ENCODE data around the gene PSEN1.
A peak's percentile ranks its signal among the peaks of the same experiment; 100 is the strongest.

The PSEN1 gene

DNA sequence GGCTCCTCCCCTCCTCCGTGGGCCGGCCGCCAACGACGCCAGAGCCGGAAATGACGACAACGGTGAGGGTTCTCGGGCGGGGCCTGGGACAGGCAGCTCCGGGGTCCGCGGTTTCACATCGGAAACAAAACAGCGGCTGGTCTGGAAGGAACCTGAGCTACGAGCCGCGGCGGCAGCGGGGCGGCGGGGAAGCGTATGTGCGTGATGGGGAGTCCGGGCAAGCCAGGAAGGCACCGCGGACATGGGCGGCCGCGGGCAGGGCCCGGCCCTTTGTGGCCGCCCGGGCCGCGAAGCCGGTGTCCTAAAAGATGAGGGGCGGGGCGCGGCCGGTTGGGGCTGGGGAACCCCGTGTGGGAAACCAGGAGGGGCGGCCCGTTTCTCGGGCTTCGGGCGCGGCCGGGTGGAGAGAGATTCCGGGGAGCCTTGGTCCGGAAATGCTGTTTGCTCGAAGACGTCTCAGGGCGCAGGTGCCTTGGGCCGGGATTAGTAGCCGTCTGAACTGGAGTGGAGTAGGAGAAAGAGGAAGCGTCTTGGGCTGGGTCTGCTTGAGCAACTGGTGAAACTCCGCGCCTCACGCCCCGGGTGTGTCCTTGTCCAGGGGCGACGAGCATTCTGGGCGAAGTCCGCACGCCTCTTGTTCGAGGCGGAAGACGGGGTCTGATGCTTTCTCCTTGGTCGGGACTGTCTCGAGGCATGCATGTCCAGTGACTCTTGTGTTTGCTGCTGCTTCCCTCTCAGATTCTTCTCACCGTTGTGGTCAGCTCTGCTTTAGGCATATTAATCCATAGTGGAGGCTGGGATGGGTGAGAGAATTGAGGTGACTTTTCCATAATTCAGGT is at the start of gene PSEN1:
TSS of gene PSEN1 (plus strand) at position 121 of the 839 bp plus-strand sequence. CDS start 11,513 bp downstream, outside the sequence.
- DNase-seq = peak; percentile 99

DNA sequence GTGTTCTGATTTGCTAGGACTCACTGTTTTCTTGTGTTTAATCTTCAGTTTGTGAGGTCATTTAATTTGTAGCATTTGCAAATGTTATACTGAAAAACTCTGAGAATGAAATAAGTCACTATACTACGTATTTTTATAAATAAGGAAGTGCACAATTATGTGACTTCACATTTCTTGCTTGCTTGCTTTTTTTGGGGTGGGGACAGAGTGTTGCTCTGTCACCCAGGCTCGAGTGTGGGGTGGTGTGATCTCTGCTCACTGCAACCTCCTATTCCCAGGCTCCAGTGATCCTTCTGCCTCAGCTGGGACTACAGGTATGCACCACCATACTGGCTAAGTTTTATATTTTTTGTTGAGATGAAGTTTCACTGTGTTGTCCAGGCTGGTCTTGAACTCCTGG is 45.3 kb upstream of the PSEN1 start:
- DNase-seq = no peak

DNA sequence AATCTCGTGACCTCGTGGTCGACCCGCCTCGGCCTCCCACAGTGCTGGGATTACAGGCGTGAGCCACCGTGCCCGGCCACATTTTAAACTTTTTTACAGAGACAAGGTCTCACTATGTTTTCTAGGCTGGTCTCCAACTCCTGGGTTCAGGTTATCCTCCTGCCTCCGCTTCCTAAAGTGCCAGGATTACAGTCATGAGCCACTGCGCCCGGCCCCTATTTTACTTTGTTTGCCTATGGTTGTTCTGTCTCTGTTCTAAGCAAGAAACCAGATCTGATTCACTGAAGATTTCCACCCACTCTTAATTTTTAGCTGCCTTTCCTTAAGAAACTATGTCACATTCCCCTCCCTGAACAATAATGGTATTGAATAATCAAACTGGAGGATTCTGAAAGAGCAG is 38.9 kb upstream of the PSEN1 start:
- no peak for DNase-seq

DNA sequence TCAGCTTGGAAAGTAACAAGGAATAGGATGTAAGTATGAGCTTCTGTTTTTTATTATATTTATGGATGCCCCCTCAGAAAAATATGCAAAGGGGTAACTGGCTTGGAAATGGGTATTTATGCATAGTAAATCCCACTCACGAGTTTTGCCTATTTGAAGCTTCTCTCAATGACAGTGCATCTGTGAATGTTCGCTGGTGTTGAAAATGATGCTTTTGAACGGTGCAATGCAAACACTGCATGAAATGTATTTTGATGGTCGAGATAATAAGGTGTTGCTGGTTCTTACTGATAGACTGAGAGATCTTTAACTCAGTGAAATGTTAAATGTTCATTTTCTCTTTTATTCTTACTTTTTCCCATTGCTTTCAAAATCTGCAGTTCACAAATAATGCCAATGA is 36.0 kb upstream of the PSEN1 start:
- no peak for DNase-seq

DNA sequence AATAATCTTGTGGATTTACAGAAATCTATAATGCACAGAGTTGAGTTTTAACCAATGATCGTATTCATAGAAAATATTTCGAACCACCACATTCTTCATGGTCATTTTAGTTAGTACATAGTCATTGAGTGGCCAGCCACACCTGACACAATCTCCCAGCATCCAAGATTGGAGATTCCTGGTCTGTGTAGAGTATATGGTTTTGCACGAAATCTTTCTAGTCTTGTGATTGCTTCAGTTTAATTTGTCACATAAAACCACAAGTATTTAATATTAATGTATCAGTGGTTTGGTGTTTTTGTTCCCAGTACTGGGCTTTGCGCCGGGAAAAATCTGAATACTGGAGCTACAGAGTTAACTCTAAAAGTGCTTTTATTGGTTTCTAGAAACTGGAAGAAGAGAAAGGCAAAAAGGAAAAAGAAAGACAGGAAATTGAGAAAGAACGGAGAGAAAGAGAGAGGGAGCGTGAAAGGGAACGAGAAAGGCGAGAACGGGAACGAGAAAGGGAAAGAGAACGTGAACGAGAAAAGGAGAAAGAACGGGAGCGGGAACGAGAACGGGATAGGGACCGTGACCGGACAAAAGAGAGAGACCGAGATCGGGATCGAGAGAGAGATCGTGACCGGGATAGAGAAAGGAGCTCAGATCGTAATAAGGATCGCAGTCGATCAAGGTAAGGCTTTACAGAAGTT is 33.4 kb upstream of the PSEN1 start:
- DNase-seq = no peak

DNA sequence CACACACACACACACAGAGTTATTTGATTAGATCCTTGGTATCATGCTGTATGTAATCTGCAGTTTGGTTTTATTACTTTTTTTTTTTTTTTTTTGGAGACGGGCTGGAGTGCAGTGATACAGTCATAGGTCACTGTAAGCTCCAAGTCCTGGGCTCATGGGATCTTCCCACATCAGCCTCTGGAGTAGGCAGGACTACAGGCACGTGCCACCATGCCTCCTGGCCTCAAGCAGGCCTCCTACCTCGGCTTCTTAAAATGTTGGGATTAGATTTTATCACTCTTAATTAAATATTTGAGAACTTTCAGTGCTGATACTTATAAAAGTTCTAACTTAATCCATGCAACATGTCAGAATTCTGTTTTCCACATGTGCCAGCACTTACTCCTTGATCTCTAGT is 31.3 kb upstream of the PSEN1 start:
- DNase-seq = no peak

DNA sequence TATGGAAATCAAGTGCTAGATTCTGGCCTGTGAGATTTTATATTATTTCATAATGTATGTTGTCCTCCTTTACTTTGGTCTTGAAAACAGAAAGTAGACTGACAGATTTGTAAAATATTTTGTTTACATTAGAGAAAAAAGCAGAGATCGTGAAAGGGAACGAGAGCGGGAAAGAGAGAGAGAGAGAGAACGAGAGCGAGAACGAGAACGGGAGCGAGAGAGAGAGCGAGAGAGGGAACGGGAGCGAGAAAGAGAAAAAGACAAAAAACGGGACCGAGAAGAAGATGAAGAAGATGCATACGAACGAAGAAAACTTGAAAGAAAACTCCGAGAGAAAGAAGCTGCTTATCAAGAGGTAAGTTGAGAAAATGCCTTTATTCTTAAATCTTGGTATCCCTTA is 30.6 kb upstream of the PSEN1 start:
- DNase-seq = no peak

DNA sequence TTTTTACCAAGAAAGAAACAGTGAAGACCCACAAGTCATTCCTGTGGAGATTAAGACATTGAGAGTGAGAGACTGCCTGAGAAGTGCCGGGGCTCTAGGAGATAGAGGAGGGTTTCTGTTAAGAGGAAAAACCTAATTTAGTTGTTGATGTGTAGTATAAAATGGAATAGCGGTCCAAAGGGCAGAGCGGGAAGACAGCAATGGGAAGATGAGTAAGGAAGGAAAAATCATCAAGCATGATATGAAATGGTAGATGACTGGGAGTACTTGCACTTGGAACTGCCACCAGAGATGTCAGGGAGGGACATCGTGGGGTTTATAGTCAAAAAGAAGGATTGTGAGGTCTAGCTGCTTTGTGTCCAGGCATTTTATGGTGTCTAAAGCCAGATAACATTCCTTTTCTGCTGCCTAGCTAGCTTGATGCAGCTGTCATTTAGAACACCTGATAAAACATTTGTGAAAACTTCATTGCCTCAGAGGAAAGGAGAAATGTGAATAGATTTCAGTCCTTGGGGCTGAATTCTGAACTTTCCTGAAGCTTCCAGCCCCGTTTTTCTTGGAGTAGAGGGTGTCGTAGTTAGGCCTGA is 20.1 kb upstream of the PSEN1 start:
- DNase-seq = no peak

DNA sequence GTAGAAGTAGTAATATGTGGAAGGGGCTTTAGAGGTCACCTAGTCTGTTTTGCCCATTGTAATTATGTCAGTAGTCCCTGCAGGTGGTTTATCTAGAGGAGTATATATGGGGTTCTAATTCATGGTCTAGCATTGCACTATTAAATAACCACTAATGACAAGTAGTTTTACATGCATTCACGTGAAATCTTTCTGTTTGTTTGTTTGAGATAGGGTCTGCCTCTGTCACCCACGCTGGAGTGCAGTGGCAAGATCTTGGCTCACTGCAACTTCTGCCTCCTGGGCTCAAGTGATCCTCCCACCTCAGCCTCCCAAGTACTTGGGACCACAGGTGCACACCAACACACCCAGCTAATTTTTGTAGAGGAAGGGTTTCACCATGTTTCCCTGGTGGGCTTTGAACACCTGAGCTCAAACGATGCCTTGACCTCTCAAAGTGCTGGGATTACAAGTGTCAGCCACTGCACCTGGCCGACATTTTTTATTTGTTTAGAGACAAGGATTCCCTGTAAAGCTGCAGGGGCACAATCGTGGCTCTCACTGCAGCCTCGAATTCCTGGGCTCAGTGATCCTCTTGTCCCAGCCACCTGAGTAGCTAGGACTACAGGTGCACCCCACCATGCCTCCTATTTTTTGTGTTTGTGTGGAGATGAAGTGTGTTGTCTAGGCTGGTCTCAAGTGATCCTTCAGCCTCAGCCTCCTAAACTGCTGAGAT is 12.0 kb upstream of the PSEN1 start:
- DNase-seq = no peak

DNA sequence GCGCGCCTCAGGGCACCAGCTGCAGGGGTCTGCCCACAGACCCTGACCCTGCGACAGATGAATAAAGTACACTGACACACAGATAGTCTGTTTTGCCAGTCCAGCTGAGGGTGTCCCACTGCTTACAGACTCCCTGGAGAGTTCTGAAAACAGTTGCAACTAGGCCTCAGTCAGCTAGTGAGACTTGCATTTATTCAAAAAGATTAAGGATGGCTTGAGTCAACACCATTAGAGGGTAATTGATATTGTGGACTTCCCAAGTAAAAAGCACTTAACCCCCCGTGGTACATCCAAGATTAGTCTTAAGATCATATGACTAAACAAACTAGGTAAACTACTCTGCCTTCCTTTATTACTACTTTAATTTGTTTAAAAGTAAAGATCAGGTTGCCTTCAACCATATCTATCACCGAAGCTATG is 11.1 kb upstream of the PSEN1 start:
- DNase-seq = no peak

DNA sequence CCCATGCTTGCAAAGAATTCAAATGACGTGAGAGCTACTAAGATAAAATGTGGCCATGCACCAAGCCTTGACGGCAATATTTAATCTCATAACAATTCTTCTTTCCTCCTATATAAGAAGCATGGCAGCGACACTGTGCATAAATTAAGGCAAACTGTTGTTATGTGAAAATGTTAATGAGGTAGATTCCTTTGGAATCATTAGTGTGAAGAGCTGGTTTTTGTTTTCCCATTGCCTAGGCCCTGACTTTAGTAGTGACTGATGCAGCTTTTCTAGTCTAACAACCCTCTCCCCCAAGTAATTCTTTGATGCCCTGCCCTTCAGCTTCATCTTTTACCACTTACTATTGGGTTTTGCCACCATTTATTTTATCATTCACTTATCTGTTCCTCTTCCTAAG is 10.6 kb upstream of the PSEN1 start:
- no peak for DNase-seq

DNA sequence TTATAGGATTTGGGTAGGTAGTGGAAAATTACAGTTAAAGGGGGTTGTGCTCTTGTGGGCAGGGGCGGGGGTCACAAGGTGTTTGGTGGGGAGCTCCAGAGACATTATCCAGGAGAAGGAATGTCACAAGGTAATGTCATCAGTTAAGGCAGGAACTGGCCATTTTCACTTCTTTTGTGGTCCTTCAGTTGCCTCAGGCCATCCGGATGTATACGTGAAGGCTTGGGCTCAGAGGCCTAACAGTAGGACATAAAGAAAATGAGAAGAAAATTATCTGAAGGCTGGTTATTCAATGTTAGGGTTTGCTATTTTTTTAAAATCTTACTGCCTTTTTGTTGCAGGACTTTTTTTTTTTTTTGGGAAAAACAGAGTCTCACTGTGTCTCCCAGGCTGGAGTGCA is 2.5 kb upstream of the PSEN1 start:
- no peak for DNase-seq

DNA sequence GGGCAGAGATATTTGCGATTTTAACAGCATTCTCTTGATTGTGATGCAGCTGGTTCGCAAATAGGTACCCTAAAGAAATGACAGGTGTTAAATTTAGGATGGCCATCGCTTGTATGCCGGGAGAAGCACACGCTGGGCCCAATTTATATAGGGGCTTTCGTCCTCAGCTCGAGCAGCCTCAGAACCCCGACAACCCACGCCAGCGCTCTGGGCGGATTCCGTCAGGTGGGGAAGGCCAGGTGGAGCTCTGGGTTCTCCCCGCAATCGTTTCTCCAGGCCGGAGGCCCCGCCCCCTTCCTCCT is 271 bp upstream of the PSEN1 start:
- DNase-seq = no peak

DNA sequence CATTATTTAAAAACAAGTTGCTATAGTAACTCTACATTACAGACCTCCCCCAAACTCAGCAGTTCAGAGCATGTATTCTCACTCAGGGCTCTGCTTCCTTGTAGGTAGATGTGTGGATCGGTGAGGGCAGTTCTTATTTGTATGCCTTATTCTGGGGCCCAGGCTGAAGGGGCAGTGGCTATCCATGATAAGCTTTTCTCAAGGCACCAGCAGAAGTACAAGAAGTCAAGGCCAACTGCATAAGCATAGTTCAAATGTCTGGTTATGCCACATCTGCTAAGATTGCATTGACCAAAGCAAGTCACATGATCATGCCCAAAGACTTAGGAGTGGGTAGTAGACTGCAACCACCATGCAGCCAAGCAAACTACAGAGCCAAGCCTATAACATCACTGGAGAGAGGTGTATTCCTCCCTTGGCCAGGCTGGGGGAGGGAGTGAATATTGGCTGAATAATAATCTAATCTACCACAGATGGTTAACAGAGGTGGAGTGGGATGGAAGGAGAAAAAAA is 4.6 kb downstream of the PSEN1 start:
- no peak for DNase-seq

DNA sequence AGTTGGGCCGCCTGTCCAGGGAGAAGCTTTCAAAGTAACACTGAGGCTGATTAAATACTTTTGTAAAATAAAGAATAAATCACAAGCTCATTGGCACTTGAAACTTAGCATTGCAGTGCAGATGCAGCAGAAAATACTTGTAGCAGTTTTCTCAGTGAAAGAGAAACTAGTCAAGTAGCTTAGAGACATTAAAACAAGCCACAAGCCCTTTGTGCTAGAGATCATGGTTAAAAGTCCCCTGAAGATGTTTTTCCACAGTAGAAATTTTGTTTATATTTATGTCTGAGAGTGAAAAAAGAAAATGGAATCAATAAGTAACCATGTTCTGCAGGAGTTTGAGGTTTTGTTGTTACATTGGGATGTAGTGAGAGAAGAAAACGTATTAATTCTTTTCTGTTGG is 5.9 kb downstream of the PSEN1 start:
- DNase-seq = no peak

DNA sequence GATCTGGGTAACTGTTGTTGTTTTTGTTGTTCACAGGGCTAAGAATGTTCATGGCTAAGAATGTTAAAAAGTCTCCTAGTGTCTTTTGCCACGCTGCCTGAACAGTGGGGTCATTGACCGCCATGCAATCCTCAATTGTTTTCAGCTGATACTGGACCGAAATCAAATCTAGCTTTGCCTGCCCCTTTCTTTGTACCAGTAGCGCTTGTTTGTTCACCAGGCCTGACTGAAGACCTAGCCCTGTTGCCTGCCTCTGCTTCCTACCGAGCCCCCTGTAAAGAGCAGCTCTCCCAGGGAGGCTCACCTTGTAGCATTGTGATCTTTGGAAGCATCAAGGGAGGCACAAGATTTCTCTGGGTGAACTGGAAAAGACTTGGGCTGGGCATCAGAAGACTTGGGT is 6.7 kb downstream of the PSEN1 start:
- DNase-seq = no peak

DNA sequence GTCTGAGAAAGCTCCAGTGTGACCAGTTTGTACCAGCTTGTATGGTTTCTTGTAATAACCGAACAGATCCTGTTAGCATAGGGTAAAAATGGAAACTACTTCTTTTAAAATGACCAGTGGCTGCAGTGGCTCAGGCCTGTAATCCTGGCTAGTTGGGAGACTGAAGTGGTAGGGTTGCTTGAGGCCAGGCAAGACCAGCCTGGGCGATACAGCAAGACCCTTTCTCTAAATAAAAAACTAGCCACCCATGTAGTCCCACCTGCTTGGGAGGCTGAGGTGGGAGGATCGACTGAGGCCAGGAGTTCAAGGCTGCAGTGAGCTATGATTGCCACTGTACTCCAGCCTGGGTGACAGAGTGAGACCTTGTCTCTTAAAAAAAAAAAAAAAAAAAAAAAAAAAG is 7.3 kb downstream of the PSEN1 start:
- no peak for DNase-seq

DNA sequence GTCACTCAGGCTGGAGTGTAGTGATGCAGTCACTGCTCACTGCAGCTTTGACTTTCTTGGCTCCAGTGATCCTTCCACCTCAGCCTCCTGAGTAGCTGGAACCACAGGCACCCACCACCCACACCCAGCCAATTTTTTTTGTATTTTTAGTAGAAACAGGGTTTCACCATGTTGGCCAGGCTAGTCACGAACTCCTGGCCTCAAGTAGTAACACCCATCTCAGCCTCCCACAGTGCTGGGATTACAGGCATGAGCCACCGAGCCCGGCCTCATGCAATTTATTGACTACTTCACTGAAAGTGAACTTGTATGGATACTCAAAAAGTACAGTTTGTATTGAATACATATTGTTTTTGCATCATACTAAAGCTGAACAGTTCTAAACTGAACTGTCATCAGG is 9.1 kb downstream of the PSEN1 start:
- no peak for DNase-seq

DNA sequence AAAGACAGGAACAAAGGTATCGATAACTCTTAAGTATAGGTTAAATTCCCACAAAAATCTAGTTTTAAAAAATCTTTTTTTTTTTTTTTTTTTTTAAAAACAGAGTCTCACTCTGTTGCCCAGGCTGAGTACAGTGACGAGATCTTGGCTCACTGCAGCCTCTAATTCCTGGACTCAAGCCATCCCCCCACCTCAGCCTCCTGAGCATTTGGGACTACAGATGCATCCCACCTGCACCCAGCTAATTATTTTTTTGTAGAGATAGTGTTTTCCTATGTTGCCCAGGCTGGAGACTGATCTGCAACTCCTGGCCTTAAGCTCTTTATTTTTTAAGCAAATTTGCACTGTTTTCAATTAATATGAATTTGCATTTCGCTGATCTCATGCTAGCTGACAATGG is 9.8 kb downstream of the PSEN1 start:
- no peak for DNase-seq

DNA sequence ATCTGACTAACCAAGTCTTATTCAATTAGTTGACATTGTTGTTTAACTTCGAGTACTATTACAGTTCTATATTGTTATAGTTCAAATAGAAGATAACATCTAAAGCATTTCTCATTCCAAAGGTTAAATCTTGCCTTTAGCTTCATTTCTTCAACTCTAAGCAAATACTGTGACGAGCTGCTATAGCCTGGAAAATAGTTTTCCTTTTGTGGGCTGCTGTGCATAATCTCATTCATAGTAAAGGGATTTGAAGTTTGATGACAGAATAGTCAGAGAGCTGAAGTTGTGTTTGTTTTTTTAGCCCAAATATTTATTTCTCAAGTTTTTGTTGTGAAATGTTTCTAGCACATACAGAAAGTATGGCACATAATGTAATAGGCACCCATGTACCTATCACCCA is 13.4 kb downstream of the PSEN1 start:
- DNase-seq = no peak

DNA sequence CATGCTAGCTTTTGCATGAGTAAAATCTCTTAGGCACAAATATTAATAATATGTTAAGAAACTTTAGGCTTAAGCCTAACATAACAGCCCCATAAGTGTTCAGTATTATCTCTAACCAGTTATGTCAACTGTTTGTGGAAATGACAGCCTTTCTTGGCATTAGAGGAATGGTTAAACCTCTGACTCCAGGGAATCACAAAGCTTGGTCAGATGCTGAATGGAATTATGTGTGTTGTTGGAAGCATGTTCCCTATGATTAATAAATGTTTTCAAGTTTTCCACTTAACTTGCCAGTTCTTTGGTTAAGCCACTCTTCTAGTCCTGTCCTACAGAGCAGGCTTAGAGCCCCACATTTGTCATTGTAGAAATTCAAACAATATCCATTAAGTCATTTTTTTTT is 17.0 kb downstream of the PSEN1 start:
- no peak for DNase-seq

DNA sequence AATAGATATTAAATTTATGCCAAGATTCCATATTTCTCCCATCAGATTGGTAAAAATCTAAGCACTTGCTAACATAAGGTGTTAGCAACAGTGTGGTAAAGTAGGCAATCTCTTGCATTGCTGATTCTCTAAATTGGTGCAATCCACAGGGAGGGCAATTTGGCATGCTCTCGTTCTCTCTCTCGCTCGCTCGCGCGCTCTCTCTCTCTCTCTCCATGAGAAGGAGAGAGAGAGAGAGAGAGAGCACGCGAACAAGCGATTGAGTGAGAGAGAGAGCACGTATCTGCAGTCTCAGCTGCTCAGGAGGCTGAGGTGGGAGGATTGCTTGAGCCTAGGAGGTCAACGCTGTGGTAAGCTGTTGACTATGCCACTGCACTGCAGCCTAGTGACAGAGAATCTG is 25.9 kb downstream of the PSEN1 start:
- no peak for DNase-seq

DNA sequence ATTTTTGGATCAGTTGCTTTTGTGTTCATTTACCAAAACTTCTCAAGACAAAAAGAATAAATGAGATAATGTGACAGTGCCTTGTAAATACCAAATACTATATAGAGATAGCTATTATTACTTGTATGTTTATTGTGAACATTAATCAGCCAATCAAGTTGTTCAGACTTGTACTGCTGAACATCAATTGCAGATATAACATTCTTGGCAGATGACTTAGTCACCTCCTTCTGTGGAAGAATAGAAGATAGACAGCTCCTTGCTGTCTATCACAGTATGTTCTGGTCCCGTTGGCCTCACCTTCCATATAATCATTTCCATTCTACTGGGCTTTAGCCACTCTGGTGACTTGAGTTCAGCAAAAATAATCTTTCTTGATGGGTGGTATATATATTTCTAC is 30.1 kb downstream of the PSEN1 start:
- DNase-seq = no peak

DNA sequence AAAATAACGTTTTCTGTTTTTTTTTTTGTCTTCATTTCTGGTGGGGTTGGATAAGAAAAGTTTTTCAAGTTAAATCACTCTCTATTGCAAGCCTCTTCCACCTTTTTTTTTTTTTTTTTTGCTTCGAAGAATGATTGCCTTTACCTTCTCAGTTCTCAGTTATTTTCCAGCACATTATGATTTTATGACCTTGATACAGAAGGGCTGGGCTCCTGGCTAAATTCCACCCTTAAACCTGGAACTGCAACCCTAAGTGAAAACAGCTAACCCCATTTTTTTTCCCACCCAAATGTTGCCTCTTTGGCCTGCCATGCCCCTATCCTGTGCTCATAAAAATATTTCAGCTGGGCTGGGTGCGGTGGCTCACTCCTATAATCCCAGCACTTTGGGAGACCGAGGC is 31.4 kb downstream of the PSEN1 start:
- DNase-seq = no peak
